H9 (cell line): ENCODE measurements around the gene OR2AG1. TPM values are rescaled to one million over a fixed set of nuclear protein-coding genes. Genes with fewer than 3 reads are reported as not detected.

Experiments used
- DNase-seq: peaks from one replicate; pipeline ENCODE4 v3.0.0-alpha.2; 2017
- H2AFZ ChIP-seq: one replicate; pipeline ENCODE4 v1.6.1; 2013; ENCODE audit warnings: mild to moderate bottlenecking, low read length, control low read depth, moderate library complexity
- H2AK5ac ChIP-seq: 2 replicates; pipeline ENCODE4 v1.6.1; 2013; ENCODE audit warnings: low read length, control low read depth, mixed read lengths; ENCODE audit not compliant: insufficient read length
- H2BK120ac ChIP-seq: one replicate; pipeline ENCODE4 v1.6.1; 2013; ENCODE audit warnings: low read depth, mild to moderate bottlenecking, low read length, control low read depth, inconsistent platforms; ENCODE audit not compliant: poor library complexity, severe bottlenecking
- H2BK12ac ChIP-seq: 2 replicates; pipeline ENCODE4 v1.6.1; 2013; ENCODE audit warnings: low read length, control low read depth, mixed read lengths, low read depth; ENCODE audit not compliant: insufficient read length
- H2BK15ac ChIP-seq: 2 replicates; pipeline ENCODE4 v1.6.1; 2013; ENCODE audit warnings: low read depth, low read length, control low read depth
- H2BK20ac ChIP-seq: one replicate; pipeline ENCODE4 v1.6.1; 2013; ENCODE audit warnings: low read depth, mild to moderate bottlenecking, low read length, control low read depth, inconsistent platforms; ENCODE audit not compliant: poor library complexity, severe bottlenecking
- H2BK5ac ChIP-seq: 2 replicates; pipeline ENCODE4 v1.6.1; 2013; ENCODE audit warnings: low read length, control low read depth, mixed read lengths; ENCODE audit not compliant: insufficient read length
- H3K14ac ChIP-seq: 2 replicates; pipeline ENCODE4 v1.6.1; 2013; ENCODE audit warnings: low read length, control low read depth; ENCODE audit not compliant: insufficient read depth
- H3K18ac ChIP-seq: 2 replicates; pipeline ENCODE4 v1.6.1; 2013; ENCODE audit warnings: low read depth, mild to moderate bottlenecking, mixed read lengths, low read length, control low read depth; ENCODE audit not compliant: insufficient read length
- H3K23ac ChIP-seq: 2 replicates; pipeline ENCODE4 v1.6.1; 2013; ENCODE audit warnings: low read length, control low read depth, mixed read lengths, low read depth; ENCODE audit not compliant: insufficient read length
- H3K23me2 ChIP-seq: 2 replicates; pipeline ENCODE4 v1.6.1; 2013; ENCODE audit warnings: low read depth, mild to moderate bottlenecking, mixed read lengths, low read length, control low read depth; ENCODE audit not compliant: insufficient read length, poor library complexity, severe bottlenecking
- H3K27ac ChIP-seq: 2 replicates; pipeline ENCODE4 v1.5.1; 2013; ENCODE audit warnings: low read length, control low read depth, mixed read lengths, low read depth; ENCODE audit not compliant: insufficient read length
- H3K27me3 ChIP-seq: 2 replicates; pipeline ENCODE4 v1.6.1; 2013; ENCODE audit warnings: low read length, control low read depth, inconsistent platforms; ENCODE audit not compliant: insufficient read depth
- H3K4ac ChIP-seq: 2 replicates; pipeline ENCODE4 v1.6.1; 2013; ENCODE audit warnings: low read depth, mild to moderate bottlenecking, control low read depth, inconsistent platforms, low read length, moderate library complexity
- H3K4me1 ChIP-seq: 2 replicates; pipeline ENCODE4 v1.6.1; 2013; ENCODE audit warnings: low read length, control low read depth, inconsistent platforms; ENCODE audit not compliant: insufficient read depth
- H3K4me2 ChIP-seq: 2 replicates; pipeline ENCODE4 v1.6.1; 2013; ENCODE audit warnings: low read length, control low read depth, mixed read lengths; ENCODE audit not compliant: insufficient read length, insufficient read depth
- H3K56ac ChIP-seq: 2 replicates; pipeline ENCODE4 v1.6.1; 2013; ENCODE audit warnings: low read depth, mild to moderate bottlenecking, mixed read lengths, low read length, control low read depth; ENCODE audit not compliant: insufficient read length
- H3K79me1 ChIP-seq: 2 replicates; pipeline ENCODE4 v1.6.1; 2013; ENCODE audit warnings: low read depth, mild to moderate bottlenecking, moderate library complexity, low read length, control low read depth, inconsistent platforms; ENCODE audit not compliant: insufficient read depth, poor library complexity, severe bottlenecking
- H3K79me2 ChIP-seq: 2 replicates; pipeline ENCODE4 v1.6.1; 2013; ENCODE audit warnings: low read length, control low read depth, inconsistent platforms; ENCODE audit not compliant: insufficient read depth
- H3K9ac ChIP-seq: 2 replicates; pipeline ENCODE4 v1.6.1; 2013; ENCODE audit warnings: low read length, control low read depth, mixed read lengths; ENCODE audit not compliant: insufficient read length; ENCODE audit errors: extremely low read depth
- H3K9me3 ChIP-seq: one replicate; pipeline ENCODE4 v1.6.1; 2013; ENCODE audit warnings: low read depth, low read length, inconsistent platforms; ENCODE audit not compliant: control insufficient read depth
- H3T11ph ChIP-seq: one replicate; pipeline ENCODE4 v1.6.1; 2013; ENCODE audit warnings: mild to moderate bottlenecking, low read length, control low read depth, inconsistent platforms
- H4K20me1 ChIP-seq: one replicate; pipeline ENCODE4 v1.6.1; 2013; ENCODE audit not compliant: control insufficient read depth, insufficient read length, insufficient read depth
- H4K5ac ChIP-seq: 2 replicates; pipeline ENCODE4 v1.6.1; 2013; ENCODE audit warnings: low read depth, mild to moderate bottlenecking, mixed read lengths, low read length, control low read depth; ENCODE audit not compliant: insufficient read length
- H4K8ac ChIP-seq: replicated peaks from 2 replicates; pipeline ENCODE4 v1.6.1; 2013; ENCODE audit warnings: low read length, control low read depth, mixed read lengths, low read depth; ENCODE audit not compliant: insufficient read length
- H4K91ac ChIP-seq: 2 replicates; pipeline ENCODE4 v1.6.1; 2013; ENCODE audit warnings: low read depth, mild to moderate bottlenecking, moderate library complexity, mixed read lengths, low read length, control low read depth; ENCODE audit not compliant: insufficient read length
- H3K27ac Mint-ChIP-seq, 3 experiments: 2 replicates in 2 of 3; 3 replicates in 1 of 3; pipeline ENCODE4 v1.8.0; 2020 to 2021; ENCODE audit warnings: mixed read lengths in 3 of 3, mild to moderate bottlenecking in 1 of 3, moderate library complexity in 1 of 3
- H3K27me3 Mint-ChIP-seq: 2 replicates; pipeline ENCODE4 v1.8.0; 2021; ENCODE audit warnings: low read depth, mild to moderate bottlenecking, moderate library complexity, mixed read lengths
- H3K36me3 Mint-ChIP-seq, 3 experiments: 2 replicates in 2 of 3; 3 replicates in 1 of 3; pipeline ENCODE4 v1.8.0; 2020 to 2021; ENCODE audit warnings: low read depth in 3 of 3, mixed read lengths in 3 of 3; ENCODE audit not compliant: insufficient read depth in 1 of 3
- H3K4me1 Mint-ChIP-seq, 2 experiments: 2 replicates each; pipeline ENCODE4 v1.8.0; 2020; ENCODE audit warnings: mixed read lengths in 2 of 2
- H3K4me3 Mint-ChIP-seq, 2 experiments: 2 replicates in 1 of 2; 3 replicates in 1 of 2; pipeline ENCODE4 v1.8.0; 2020 to 2021; ENCODE audit warnings: mild to moderate bottlenecking in 2 of 2, mixed read lengths in 2 of 2, moderate library complexity in 1 of 2
- H3K9me3 Mint-ChIP-seq, 2 experiments: 2 replicates in 1 of 2; 3 replicates in 1 of 2; pipeline ENCODE4 v1.8.0; 2020; ENCODE audit warnings: mild to moderate bottlenecking in 2 of 2, mixed read lengths in 2 of 2, moderate library complexity in 1 of 2
- WGBS: extraction: QIAGEN DNeasy Blood & Tissue Kit; methylation state at CpG from one replicate; pipeline ENCODE4 v1.1.7; 2013; ENCODE audit warnings: missing lambda C conversion rate, low lambda C conversion rate, mixed read lengths; ENCODE audit not compliant: insufficient read length; ENCODE audit errors: extremely low coverage; 5-methylcytosine and 5-hydroxymethylcytosine counted together
- total RNA-seq: library from RNA; stranded (reverse); gene quantifications from 2 replicates; pipeline ENCODE4 v1.2.1, GENCODE V29; 2021
- TF ChIP-seq, protein P1 (sequence below): fragments of 200-600 bp; sonication (generic); conservative IDR thresholded peaks from 3 replicates; pipeline ENCODE4 v1.8.0; 2021; ENCODE audit warnings: antibody characterized with exemption, mild to moderate bottlenecking

Gene OR2AG1
- total RNA-seq, 1 experiment from 2014 or later: not detected

DNA sequence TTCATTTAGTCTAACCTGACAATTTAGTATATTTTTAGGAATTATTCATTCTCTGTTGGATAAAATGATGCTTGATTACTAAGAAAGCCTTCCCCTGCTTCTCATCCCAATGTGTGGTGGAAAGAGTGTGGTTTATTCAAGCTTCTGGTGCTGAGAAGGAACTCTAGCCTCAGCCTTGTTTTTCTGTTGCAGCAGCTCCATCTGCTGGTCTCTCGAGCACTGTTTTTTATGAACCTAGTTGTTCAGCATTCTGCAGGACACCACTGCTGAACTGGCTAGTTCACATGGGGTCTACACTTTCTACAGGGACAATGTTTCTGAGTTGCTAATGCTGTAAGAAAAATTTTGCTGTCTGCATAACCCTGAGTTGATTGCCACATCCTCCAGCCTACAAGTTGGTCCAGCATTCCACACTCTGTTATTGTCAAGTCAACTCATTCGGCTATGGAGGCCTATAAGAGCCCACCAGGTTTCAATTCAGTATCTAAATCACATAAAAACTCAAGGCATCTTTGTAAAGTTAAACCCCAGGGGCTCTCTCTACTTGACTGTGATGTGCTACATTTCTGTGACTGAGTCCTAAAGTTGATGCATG lies 25.4 kb upstream of the OR2AG1 start:
- peaks cover 0 to 1% of the 10 kb centered on the region in 2 experiments; a peak in 2 of 5 replicates for H3K9me3 Mint-ChIP-seq
- no peak overlapping the region for H3K4me3 Mint-ChIP-seq
- H3K56ac ChIP-seq: no peak overlapping the region

More for the DNA sequence above, 25.4 kb upstream of the OR2AG1 start:
- Histone ChIP-seq H3K27ac (no peak overlapping the region), H3K23ac (no peak overlapping the region), H4K20me1 (no peaks in the 10 kb centered on the region), H2AFZ (no peak overlapping the region), H3K9ac (no peak overlapping the region), H4K8ac (no peak overlapping the region), H4K5ac (no peak overlapping the region), H3K4ac (no peak overlapping the region), H3K4me1 (no peaks in the 10 kb centered on the region), H2BK20ac (no peak overlapping the region), H2AK5ac (no peak overlapping the region), H3K23me2 (no peaks in the 10 kb centered on the region), H3K79me1 (no peaks in the 10 kb centered on the region), H3K14ac (no peak overlapping the region), H2BK5ac (no peak overlapping the region), H3K9me3 (no peaks in the 10 kb centered on the region), H3K18ac (no peak overlapping the region), H2BK12ac (no peak overlapping the region), H3K27me3 (no peaks in the 10 kb centered on the region), H3K4me2 (no peak overlapping the region), H3T11ph (no peak overlapping the region), H4K91ac (no peak overlapping the region), H2BK120ac (no peak overlapping the region), H3K79me2 (no peaks in the 10 kb centered on the region), H2BK15ac (no peak overlapping the region)
- DNase-seq: peak; percentile 60
- WGBS: no CpG with 5 or more reads among the region's 2 CpGs
- TF ChIP-seq, protein P1, sequence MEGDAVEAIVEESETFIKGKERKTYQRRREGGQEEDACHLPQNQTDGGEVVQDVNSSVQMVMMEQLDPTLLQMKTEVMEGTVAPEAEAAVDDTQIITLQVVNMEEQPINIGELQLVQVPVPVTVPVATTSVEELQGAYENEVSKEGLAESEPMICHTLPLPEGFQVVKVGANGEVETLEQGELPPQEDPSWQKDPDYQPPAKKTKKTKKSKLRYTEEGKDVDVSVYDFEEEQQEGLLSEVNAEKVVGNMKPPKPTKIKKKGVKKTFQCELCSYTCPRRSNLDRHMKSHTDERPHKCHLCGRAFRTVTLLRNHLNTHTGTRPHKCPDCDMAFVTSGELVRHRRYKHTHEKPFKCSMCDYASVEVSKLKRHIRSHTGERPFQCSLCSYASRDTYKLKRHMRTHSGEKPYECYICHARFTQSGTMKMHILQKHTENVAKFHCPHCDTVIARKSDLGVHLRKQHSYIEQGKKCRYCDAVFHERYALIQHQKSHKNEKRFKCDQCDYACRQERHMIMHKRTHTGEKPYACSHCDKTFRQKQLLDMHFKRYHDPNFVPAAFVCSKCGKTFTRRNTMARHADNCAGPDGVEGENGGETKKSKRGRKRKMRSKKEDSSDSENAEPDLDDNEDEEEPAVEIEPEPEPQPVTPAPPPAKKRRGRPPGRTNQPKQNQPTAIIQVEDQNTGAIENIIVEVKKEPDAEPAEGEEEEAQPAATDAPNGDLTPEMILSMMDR: peak; percentile 75
- no peaks in the 10 kb centered on the region for H3K36me3 Mint-ChIP-seq
- no peaks in the 10 kb centered on the region for H3K27me3 Mint-ChIP-seq
- H3K27ac Mint-ChIP-seq: no peak overlapping the region
- no peaks in the 10 kb centered on the region for H3K4me1 Mint-ChIP-seq
